Left ventricle myocardium inferior (tissue), 1 donor: ENCODE measurements around the gene MATR3. TPM values are rescaled to one million over a fixed set of nuclear protein-coding genes. Genes with fewer than 3 reads are reported as not detected.

Experiments
- DNase-seq: peaks from one replicate; pipeline ENCODE4 v3.0.0-alpha.2; 2020
- H3K27ac ChIP-seq: fragments of 200-600 bp; replicated peaks from 2 replicates; pipeline ENCODE4 v1.8.0; 2021
- H3K27me3 ChIP-seq: fragments of 200-600 bp; 2 replicates; pipeline ENCODE4 v1.8.0; 2021; ENCODE audit warnings: low read depth
- H3K36me3 ChIP-seq: fragments of 200-600 bp; 2 replicates; pipeline ENCODE4 v1.8.0; 2021
- H3K4me1 ChIP-seq: fragments of 200-600 bp; 2 replicates; pipeline ENCODE4 v1.8.0; 2021
- H3K4me3 ChIP-seq: fragments of 200-600 bp; 2 replicates; pipeline ENCODE4 v1.8.0; 2021; ENCODE audit warnings: mild to moderate bottlenecking, moderate library complexity
- H3K9me3 ChIP-seq: fragments of 200-600 bp; replicated peaks from 2 replicates; pipeline ENCODE4 v1.8.0; 2021
- CTCF ChIP-seq: fragments of 200-600 bp; IDR thresholded peaks from 2 replicates; pipeline ENCODE4 v1.8.0; 2021; ENCODE audit warnings: antibody characterized with exemption, mild to moderate bottlenecking, borderline replicate concordance
- intact Hi-C: fragments of 100-400 bp; cut with micrococcal nuclease; formaldehyde crosslinking; loops from one replicate; pipeline ENCODE4 v1.11.0; 2022
- total RNA-seq: library from RNA; stranded (reverse); fragmentation: NEBNext Ultra II Directional; extraction: Animal tissue kit (Norgen Biotek cat#: 25700); gene quantifications from one replicate; pipeline ENCODE4 v1.2.1, GENCODE V29; 2021
- donor health status: DM: no; HTN: yes; CAD: no; lungs with severe emphysema.

The MATR3 gene
- total RNA-seq, 1 donor from 2014 or later = 121 TPM

GRCh38 chr5:139262742-139263445, 30.6 kb upstream of the MATR3 start:
- peaks cover 21% of the 10 kb centered on the region for H3K4me1 ChIP-seq
- H3K4me3 ChIP-seq = no peak overlapping the region
- intact Hi-C loops = no loop called here
- H3K27me3 ChIP-seq = no peaks in the 10 kb centered on the region
- TF ChIP-seq CTCF = peak; percentile 93
- H3K27ac ChIP-seq = peak overlapping the region; percentile 58
- H3K36me3 ChIP-seq = no peaks in the 10 kb centered on the region
- peak; percentile 85 for DNase-seq
- H3K9me3 ChIP-seq = no peaks in the 10 kb centered on the region

GRCh38 chr5:139263536-139263935, 30.0 kb upstream of the MATR3 start:
- Histone ChIP-seq H3K4me1 (peaks cover 26% of the 10 kb centered on the region), H3K36me3 (no peaks in the 10 kb centered on the region), H3K27me3 (no peaks in the 10 kb centered on the region), H3K4me3 (no peak overlapping the region), H3K9me3 (no peaks in the 10 kb centered on the region), H3K27ac (peak overlapping the region; percentile 58)
- intact Hi-C loops = no loop called here
- DNase-seq = no peak
- TF ChIP-seq CTCF = no peak

GRCh38 chr5:139263946-139264345, 29.6 kb upstream of the MATR3 start:
- TF ChIP-seq CTCF = no peak
- no peaks in the 10 kb centered on the region for H3K27me3 ChIP-seq
- peaks cover 30% of the 10 kb centered on the region for H3K4me1 ChIP-seq
- H3K9me3 ChIP-seq = no peaks in the 10 kb centered on the region
- no peak overlapping the region for H3K27ac ChIP-seq
- no peaks in the 10 kb centered on the region for H3K36me3 ChIP-seq
- no peak for DNase-seq
- H3K4me3 ChIP-seq = no peak overlapping the region
- intact Hi-C loops = no loop called here

GRCh38 chr5:139265001-139265400, 28.5 kb upstream of the MATR3 start:
- no peak for TF ChIP-seq CTCF
- Histone ChIP-seq H3K4me3 (no peak overlapping the region), H3K9me3 (no peaks in the 10 kb centered on the region), H3K27ac (no peak overlapping the region), H3K36me3 (no peaks in the 10 kb centered on the region), H3K27me3 (no peaks in the 10 kb centered on the region), H3K4me1 (peaks cover 36% of the 10 kb centered on the region)
- intact Hi-C loops = no loop called here
- no peak for DNase-seq

- H3K27me3 ChIP-seq = no peaks in the 10 kb centered on the region
- H3K9me3 ChIP-seq = no peaks in the 10 kb centered on the region
- no peak for DNase-seq
- peak overlapping the region; percentile 20 for H3K4me3 ChIP-seq
- TF ChIP-seq CTCF = no peak
- no peaks in the 10 kb centered on the region for H3K36me3 ChIP-seq
- peaks cover 40% of the 10 kb centered on the region for H3K4me1 ChIP-seq
- H3K27ac ChIP-seq = no peak overlapping the region
- intact Hi-C loops = no loop called here
Observed at GRCh38 chr5:139266236-139266635, 27.3 kb upstream of the MATR3 start.
